Umbilical cord (tissue), 2 donors: ENCODE data around the gene AIFM3. TPM values are rescaled to one million over a fixed set of nuclear protein-coding genes. Genes with fewer than 3 reads are reported as not detected.
A peak's percentile ranks its signal among the peaks of the same experiment; 100 is the strongest.

Experiments
- DNase-seq: peaks from one replicate; pipeline ENCODE4 v3.0.0-alpha.2; 2015; ENCODE audit warnings: low spot score
- total RNA-seq: library from RNA; depleted of rRNA; stranded (reverse); fragments of >200 nt; gene quantifications from one replicate; pipeline ENCODE4 v1.2.3, GENCODE V29; 2014; ENCODE audit warnings: low replicate concordance; ENCODE audit not compliant: insufficient read depth

The AIFM3 gene
- total RNA-seq, 1 donor from 2014 or later: not detected

DNA sequence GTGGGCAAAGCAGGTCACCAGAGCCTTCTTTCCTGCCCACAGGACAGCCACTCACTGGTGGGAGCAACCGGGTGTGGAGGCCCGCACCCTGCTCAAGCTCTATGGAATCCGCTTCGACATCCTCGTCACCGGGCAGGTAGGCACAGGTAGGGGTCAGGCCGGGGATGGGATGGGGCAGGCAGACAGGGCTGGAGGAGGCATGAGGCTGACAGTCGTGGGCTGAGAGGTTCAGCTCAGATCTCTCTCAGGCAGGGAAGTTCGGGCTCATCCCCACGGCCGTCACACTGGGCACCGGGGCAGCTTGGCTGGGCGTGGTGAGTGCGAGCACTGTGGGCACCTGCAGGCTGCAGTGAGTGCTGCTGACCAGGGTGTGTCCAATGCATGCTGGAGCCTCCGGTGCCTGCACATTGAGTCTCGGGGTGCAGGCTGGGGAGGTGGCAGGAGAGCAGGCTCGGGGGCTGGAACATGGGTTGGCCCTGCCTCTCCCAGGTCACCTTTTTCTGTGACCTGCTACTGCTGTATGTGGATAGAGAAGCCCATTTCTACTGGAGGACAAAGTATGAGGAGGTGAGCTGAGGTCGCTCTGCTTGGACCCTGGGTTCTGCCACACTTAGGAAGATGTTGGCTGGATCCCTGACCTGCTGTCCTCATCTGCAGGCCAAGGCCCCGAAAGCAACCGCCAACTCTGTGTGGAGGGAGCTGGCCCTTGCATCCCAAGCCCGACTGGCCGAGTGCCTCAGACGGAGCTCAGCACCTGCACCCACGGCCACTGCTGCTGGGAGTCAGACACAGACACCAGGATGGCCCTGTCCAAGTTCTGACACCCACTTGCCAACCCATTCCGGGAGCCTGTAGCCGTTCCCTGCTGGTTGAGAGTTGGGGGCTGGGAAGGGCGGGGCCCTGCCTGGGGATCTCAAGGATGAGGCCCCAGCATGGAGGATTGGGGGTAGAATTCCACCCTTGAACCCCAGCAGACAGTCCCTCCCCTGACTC is 59.0 kb downstream of the AIFM3 start:
- DNase-seq: no peak

DNA sequence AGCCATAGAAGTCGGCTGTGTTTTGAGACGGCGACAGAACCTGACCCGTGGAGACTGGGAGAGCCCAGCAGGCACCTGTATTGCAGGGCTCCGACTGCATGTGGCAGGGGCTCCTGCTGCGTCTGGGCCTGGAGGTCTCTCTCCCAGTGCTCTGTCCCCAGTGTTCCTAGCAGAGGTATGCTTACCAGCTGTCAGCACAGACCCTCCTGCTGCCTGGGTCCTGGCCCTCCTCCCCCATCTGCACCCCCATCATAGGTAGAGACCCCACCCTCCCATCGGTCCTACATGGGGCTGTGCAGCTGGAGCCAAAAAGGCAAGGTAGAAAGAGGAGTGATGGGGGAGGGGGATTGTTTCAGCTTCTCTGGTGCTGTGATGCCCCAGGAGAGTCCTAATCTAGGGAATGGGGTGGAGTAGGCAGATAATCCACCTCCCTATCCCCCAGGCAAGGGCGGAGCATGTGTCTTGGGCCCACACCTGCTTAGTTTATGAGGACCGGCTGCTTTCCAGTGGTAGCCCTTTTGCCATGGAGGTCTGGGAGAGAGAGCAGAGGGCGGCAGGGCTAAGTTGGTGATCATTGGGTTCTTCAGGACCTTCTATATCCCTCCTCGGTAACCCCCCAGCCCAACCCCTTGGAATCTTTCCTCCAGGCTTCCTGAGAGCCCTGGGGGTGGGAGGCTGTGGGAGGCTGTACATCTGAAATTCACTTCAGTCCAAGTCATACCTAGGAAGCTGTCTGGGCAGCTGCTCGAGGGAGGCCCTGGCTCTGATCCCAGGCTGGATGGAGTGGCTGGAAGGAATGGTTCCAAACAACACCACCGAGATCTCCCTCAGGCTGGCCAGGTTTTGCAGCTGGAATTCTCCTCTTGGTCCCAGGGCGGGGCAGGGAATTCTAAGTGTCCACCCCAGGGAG is 60.0 kb downstream of the AIFM3 start:
- DNase-seq: peak; percentile 51

DNA sequence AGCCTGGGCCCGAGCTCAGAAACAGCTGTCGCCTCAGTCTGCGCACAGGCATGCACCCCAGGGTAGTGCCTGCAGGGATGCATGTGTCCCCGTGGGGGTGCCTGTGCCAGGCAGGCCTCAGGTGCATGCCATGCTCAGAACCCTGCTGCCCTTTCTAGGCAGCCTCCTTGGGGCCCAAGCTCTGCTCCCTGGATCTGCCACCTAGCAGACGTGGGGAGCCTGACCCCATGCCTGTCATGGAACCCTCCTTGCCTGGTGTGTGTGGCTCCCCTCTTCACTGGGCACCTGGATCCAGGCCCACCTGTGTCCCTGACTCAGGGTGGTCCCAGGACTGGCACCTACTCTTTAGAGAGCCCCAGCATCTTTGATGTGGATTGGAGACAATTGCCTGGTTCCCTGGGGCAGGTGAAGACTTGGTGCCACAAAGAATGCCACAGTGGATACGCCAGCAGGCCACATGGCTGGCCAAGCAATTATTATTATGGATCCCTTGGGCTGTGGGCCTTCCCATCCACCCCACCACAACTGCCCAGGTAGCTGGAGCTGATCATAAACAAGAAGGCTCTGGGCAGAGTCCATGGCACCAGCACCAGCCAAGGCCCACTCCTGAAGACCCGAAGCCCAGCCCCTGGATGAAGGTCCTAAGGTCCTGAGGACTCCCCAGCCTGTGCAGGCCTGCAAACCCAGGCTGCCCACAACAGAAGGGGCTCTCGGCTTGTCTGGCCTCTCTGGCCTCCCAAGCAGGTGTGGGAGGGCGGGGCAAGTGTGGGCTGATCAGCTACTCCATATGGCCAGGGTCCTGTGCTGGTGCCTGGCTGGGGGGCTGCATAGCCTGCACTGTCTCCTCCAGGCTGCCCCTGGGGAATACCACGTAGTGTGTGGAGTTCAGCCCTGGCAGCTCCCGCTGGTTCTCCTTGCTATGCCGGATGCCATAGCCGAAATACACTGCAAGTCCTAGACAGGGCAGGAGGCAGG is 61.5 kb downstream of the AIFM3 start:
- DNase-seq: no peak

DNA sequence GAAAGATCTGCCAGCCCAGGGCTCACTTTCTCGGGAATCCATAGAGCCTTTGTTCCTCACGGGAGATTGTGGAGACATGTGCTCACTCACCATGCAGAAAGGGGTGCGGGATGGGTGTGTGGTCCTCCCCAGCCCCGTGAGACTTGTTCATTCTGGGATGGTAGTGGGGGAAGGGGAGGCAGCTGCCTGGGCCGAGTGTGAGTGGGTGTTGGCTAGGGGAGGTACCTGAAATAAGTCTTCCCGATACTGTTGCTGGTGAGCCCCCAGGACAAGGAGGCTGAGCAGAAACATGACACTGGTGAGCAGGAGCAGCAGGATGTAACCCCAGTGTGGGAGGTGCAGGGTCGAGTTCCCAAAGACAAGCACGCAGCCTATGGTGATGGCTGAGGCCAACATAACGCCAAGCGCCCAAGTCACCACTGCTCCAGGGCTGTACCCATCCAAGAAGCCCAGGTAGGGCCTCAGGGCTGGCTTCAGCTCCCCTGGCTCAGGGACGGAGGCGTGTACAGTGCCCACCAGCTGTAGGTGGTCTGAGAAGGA is 62.5 kb downstream of the AIFM3 start:
- no peak for DNase-seq

DNA sequence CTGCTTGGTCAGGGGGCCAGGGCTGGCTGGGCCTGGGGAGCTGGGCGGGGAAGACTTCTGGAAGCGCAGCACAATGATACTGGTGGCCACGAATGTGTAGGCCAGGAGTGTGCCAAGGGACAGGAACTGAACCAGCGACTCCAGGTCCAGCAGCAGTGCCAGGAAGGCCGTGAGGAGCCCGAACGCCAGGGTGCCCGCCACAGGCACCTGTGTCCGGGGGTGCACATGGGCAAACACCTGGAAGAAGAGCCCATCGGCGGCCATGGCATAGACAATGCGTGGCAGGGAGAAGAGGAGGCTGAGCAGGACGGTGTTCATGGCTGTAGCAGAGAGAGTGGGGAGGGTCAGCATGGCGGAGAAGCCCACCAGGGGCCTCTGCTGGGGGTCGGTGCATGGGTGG is 63.0 kb downstream of the AIFM3 start:
- DNase-seq: no peak

Other genes with a start within 250 kb of the AIFM3 start
- gene SERPIND1, start 193.1 kb upstream of the AIFM3 start, total RNA-seq: 5.1 TPM
- 21.2 TPM for gene PI4KA, start 108.4 kb upstream of the AIFM3 start, total RNA-seq
- gene SNAP29, start 108.2 kb upstream of the AIFM3 start, total RNA-seq: 5.1 TPM
- 37.1 TPM for gene CRKL, start 49.8 kb upstream of the AIFM3 start, total RNA-seq
- gene LZTR1, start 15.0 kb downstream of the AIFM3 start, total RNA-seq: 52.7 TPM
- 17.6 TPM for gene THAP7, start 34.9 kb downstream of the AIFM3 start, total RNA-seq
- 3.4 TPM for gene P2RX6, start 47.9 kb downstream of the AIFM3 start, total RNA-seq
- not detected for gene SLC7A4, start 65.3 kb downstream of the AIFM3 start, total RNA-seq
- gene LRRC74B, start 78.7 kb downstream of the AIFM3 start, total RNA-seq: 0.24 TPM